ENCODE results near the gene SFXN4.
"Not testable (repeated sequence)": the region's sequence is repeated elsewhere in the genome, so short reads cannot be mapped to it uniquely, and the experiment has no call there.

Gene SFXN4

GRCh38 chr10:119137878-119138277 is 27.6 kb downstream of the SFXN4 start:
- H3K4me3 ChIP-seq (ENCODE audit: low read length); H3K27me3 ChIP-seq (ENCODE audit: control insufficient read depth, insufficient read depth, low read length); H3K9ac ChIP-seq (ENCODE audit: low read length); H3K9me3 ChIP-seq (ENCODE audit: control insufficient read depth, low read depth, low read length); H3K4me1 ChIP-seq (ENCODE audit: control insufficient read depth, low read depth, low read length); H3K27ac ChIP-seq (ENCODE audit: low read length): not testable (repeated sequence)
- H3K36me3 ChIP-seq (ENCODE audit: control insufficient read depth, low read depth, low read length), result peaks cover 21% of the 10 kb centered on the region

DNA sequence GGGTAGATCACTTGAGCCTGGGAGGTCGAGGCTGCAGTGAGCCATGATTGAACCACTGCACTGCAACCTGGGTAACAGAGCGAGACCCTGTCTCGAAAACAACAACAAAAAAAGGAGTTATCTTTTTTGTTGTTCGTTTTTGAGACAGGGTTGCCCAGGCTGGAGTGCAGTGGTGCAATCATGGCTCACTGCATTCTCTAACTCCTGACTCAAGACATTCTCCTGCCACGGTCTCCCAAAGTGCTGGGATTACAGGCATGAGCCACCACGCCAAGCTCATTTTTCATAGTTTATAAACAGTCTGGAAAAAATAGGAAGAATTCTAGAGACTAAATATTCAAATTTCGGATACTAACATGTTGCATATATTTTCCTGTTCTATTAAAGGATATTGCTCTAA is 29.4 kb downstream of the SFXN4 start:
- peaks cover 37% of the 10 kb centered on the region for H3K36me3 ChIP-seq (ENCODE audit: control insufficient read depth, low read depth, low read length)
- no peak overlapping the region for H3K27ac ChIP-seq (ENCODE audit: low read length)
- no peaks in the 10 kb centered on the region for H3K9me3 ChIP-seq (ENCODE audit: control insufficient read depth, low read depth, low read length)
- no peak overlapping the region for H3K4me3 ChIP-seq (ENCODE audit: low read length)
- H3K27me3 ChIP-seq (ENCODE audit: control insufficient read depth, insufficient read depth, low read length), result no peaks in the 10 kb centered on the region
- no peaks in the 10 kb centered on the region for H3K4me1 ChIP-seq (ENCODE audit: control insufficient read depth, low read depth, low read length)
- no peak overlapping the region for H3K9ac ChIP-seq (ENCODE audit: low read length)

DNA sequence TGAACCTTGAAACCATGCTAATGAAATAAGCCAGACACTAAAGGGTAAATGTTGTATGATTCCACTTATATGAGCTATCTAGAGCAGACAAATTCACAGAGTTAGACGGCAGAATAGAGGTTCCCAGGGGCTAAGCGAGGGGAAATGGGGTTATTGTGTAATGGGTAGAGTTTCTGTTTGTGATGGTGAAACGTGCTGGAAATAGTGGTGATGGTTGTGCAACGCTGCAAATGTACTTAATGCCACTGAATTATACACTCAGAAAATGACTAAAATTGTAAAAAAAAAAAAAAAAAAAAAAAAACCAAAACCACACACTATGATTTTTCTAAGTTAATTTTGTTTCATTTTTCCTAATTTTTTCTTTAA is 30.0 kb downstream of the SFXN4 start:
- Histone ChIP-seq H3K27me3 (ENCODE audit: control insufficient read depth, insufficient read depth, low read length) (no peaks in the 10 kb centered on the region), H3K27ac (ENCODE audit: low read length) (no peak overlapping the region), H3K4me3 (ENCODE audit: low read length) (no peak overlapping the region), H3K4me1 (ENCODE audit: control insufficient read depth, low read depth, low read length) (no peaks in the 10 kb centered on the region), H3K9me3 (ENCODE audit: control insufficient read depth, low read depth, low read length) (no peaks in the 10 kb centered on the region), H3K36me3 (ENCODE audit: control insufficient read depth, low read depth, low read length) (peaks cover 42% of the 10 kb centered on the region), H3K9ac (ENCODE audit: low read length) (no peak overlapping the region)

DNA sequence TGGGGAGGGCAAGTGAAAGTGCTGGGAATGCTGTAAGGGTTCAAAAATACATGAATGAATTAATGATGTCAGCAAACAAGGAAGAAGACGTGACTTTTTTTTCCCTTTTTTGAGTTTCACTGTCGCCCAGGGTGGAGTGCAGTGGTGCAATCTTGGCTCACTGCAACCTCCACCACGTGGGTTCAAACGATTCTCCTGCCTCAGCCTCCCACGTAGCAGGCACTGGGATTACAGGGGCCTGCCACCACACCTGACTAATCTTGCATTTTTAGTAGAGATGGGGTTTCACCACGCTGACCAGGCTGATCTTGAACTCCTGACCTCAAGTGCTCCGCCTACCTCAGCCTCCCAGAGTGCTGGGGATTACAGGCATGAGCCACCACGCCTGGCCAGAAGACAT is 31.6 kb downstream of the SFXN4 start:
- no peak overlapping the region for H3K9ac ChIP-seq (ENCODE audit: low read length)
- no peaks in the 10 kb centered on the region for H3K9me3 ChIP-seq (ENCODE audit: control insufficient read depth, low read depth, low read length)
- no peaks in the 10 kb centered on the region for H3K27me3 ChIP-seq (ENCODE audit: control insufficient read depth, insufficient read depth, low read length)
- no peak overlapping the region for H3K27ac ChIP-seq (ENCODE audit: low read length)
- H3K4me3 ChIP-seq (ENCODE audit: low read length), result no peak overlapping the region
- no peaks in the 10 kb centered on the region for H3K4me1 ChIP-seq (ENCODE audit: control insufficient read depth, low read depth, low read length)
- peaks cover 57% of the 10 kb centered on the region for H3K36me3 ChIP-seq (ENCODE audit: control insufficient read depth, low read depth, low read length)

DNA sequence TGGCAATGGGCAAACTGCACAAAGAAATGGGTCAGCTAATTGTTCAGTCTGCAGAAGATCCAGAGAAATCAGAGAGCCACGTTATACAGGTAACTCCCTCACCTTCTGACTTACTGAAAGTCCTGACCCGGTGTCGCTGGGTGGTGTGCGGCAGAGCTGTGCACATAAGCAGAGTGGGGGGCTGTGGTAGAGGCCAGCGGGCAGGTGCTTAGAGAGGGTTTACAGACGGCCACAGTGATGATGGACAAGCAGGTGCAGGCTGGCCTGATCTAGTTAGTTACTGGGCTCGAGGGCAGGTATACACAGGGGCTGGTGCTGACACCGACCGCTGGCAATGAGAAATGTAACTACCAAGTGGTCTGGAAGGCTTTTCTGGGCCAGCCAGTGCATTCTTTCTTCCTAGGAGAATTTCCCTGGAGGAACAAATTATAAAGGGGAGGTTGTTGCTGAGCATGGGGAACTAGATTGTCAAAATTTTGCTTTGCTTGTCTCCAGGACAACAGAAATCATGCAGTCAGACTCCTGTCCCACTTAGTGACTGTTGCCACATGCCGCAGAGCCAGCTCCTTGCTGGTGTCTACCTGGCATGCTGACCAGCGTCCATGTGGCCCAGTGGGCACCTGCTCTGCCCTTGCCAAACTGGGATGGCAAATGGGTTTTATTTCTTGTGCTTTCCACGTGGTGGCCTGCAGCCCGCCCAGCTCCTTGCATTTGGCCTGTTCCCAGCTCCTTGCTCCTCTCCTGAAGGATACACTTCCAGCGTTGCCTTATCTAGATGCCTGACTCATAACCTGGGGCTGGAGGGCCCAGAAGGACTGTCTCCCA is 32.8 kb downstream of the SFXN4 start:
- H3K4me3 ChIP-seq (ENCODE audit: low read length), result no peak overlapping the region
- no peaks in the 10 kb centered on the region for H3K4me1 ChIP-seq (ENCODE audit: control insufficient read depth, low read depth, low read length)
- peaks cover 59% of the 10 kb centered on the region for H3K36me3 ChIP-seq (ENCODE audit: control insufficient read depth, low read depth, low read length)
- no peaks in the 10 kb centered on the region for H3K27me3 ChIP-seq (ENCODE audit: control insufficient read depth, insufficient read depth, low read length)
- no peaks in the 10 kb centered on the region for H3K9me3 ChIP-seq (ENCODE audit: control insufficient read depth, low read depth, low read length)
- no peak overlapping the region for H3K9ac ChIP-seq (ENCODE audit: low read length)
- H3K27ac ChIP-seq (ENCODE audit: low read length), result no peak overlapping the region

DNA sequence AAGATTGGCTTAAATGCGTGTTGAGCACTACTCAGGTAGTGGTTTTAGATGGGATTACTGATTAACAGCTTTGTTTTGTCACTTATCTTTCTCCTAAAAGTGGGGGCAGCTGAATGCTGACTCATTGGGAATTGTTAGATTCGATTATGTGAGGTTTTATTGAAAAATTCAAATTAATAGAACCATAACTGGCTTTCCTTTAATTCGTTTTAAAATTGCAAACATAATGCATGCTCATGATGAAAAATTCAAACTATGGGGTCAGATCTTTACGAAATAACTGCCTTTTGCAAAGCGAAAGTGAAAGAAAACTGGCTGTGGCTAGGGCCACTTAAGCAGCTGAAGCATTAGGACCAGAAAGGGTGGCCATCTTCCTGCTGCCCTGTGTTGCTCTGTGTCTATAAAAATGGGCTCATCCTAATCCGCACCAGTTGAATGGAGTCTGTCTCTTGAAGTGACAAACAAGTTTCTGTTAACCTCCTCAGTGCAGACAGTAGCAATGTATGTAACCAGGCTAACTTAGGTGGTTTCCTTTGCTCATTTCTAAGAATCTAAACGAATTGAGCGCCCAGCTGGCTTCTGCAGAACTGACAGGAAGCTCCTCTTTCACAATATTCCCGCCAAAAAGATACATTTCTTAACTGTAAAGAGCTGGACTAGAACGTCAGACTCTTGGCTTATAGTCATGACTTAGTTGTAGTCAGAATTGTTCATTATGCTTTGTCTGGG is 33.8 kb downstream of the SFXN4 start:
- Histone ChIP-seq H3K27ac (ENCODE audit: low read length) (no peak overlapping the region), H3K4me3 (ENCODE audit: low read length) (no peak overlapping the region), H3K27me3 (ENCODE audit: control insufficient read depth, insufficient read depth, low read length) (no peaks in the 10 kb centered on the region), H3K4me1 (ENCODE audit: control insufficient read depth, low read depth, low read length) (no peaks in the 10 kb centered on the region), H3K9ac (ENCODE audit: low read length) (no peak overlapping the region), H3K9me3 (ENCODE audit: control insufficient read depth, low read depth, low read length) (no peaks in the 10 kb centered on the region), H3K36me3 (ENCODE audit: control insufficient read depth, low read depth, low read length) (peaks cover 59% of the 10 kb centered on the region)

GRCh38 chr10:119129721-119130120 is 35.8 kb downstream of the SFXN4 start:
- Histone ChIP-seq H3K36me3 (ENCODE audit: control insufficient read depth, low read depth, low read length) (peaks cover 62% of the 10 kb centered on the region), H3K9ac (ENCODE audit: low read length) (no peak overlapping the region), H3K4me3 (ENCODE audit: low read length) (no peak overlapping the region), H3K4me1 (ENCODE audit: control insufficient read depth, low read depth, low read length) (no peaks in the 10 kb centered on the region), H3K27ac (ENCODE audit: low read length) (no peak overlapping the region), H3K27me3 (ENCODE audit: control insufficient read depth, insufficient read depth, low read length) (no peaks in the 10 kb centered on the region), H3K9me3 (ENCODE audit: control insufficient read depth, low read depth, low read length) (no peaks in the 10 kb centered on the region)

GRCh38 chr10:119125942-119126341 is 39.6 kb downstream of the SFXN4 start:
- H3K9me3 ChIP-seq (ENCODE audit: control insufficient read depth, low read depth, low read length), result no peaks in the 10 kb centered on the region
- H3K27me3 ChIP-seq (ENCODE audit: control insufficient read depth, insufficient read depth, low read length), result no peaks in the 10 kb centered on the region
- no peaks in the 10 kb centered on the region for H3K4me1 ChIP-seq (ENCODE audit: control insufficient read depth, low read depth, low read length)
- H3K4me3 ChIP-seq (ENCODE audit: low read length), result no peak overlapping the region
- H3K27ac ChIP-seq (ENCODE audit: low read length), result no peak overlapping the region
- H3K9ac ChIP-seq (ENCODE audit: low read length), result no peak overlapping the region
- H3K36me3 ChIP-seq (ENCODE audit: control insufficient read depth, low read depth, low read length), result peaks cover 54% of the 10 kb centered on the region

GRCh38 chr10:119120875-119121274 is 44.6 kb downstream of the SFXN4 start:
- peaks cover 59% of the 10 kb centered on the region for H3K36me3 ChIP-seq (ENCODE audit: control insufficient read depth, low read depth, low read length)
- no peak overlapping the region for H3K9ac ChIP-seq (ENCODE audit: low read length)
- no peak overlapping the region for H3K4me3 ChIP-seq (ENCODE audit: low read length)
- no peaks in the 10 kb centered on the region for H3K27me3 ChIP-seq (ENCODE audit: control insufficient read depth, insufficient read depth, low read length)
- no peaks in the 10 kb centered on the region for H3K9me3 ChIP-seq (ENCODE audit: control insufficient read depth, low read depth, low read length)
- H3K27ac ChIP-seq (ENCODE audit: low read length), result no peak overlapping the region
- no peaks in the 10 kb centered on the region for H3K4me1 ChIP-seq (ENCODE audit: control insufficient read depth, low read depth, low read length)

GRCh38 chr10:119120413-119120867 is 45.1 kb downstream of the SFXN4 start:
- Histone ChIP-seq H3K36me3 (ENCODE audit: control insufficient read depth, low read depth, low read length) (peaks cover 57% of the 10 kb centered on the region), H3K9ac (ENCODE audit: low read length) (no peak overlapping the region), H3K4me1 (ENCODE audit: control insufficient read depth, low read depth, low read length) (no peaks in the 10 kb centered on the region), H3K9me3 (ENCODE audit: control insufficient read depth, low read depth, low read length) (no peaks in the 10 kb centered on the region), H3K4me3 (ENCODE audit: low read length) (no peak overlapping the region), H3K27ac (ENCODE audit: low read length) (no peak overlapping the region), H3K27me3 (ENCODE audit: control insufficient read depth, insufficient read depth, low read length) (no peaks in the 10 kb centered on the region)

- Histone ChIP-seq H3K36me3 (ENCODE audit: control insufficient read depth, low read depth, low read length) (peaks cover 60% of the 10 kb centered on the region), H3K4me1 (ENCODE audit: control insufficient read depth, low read depth, low read length) (no peaks in the 10 kb centered on the region), H3K27me3 (ENCODE audit: control insufficient read depth, insufficient read depth, low read length) (no peaks in the 10 kb centered on the region), H3K9ac (ENCODE audit: low read length) (no peak overlapping the region), H3K9me3 (ENCODE audit: control insufficient read depth, low read depth, low read length) (no peaks in the 10 kb centered on the region), H3K4me3 (ENCODE audit: low read length) (no peak overlapping the region), H3K27ac (ENCODE audit: low read length) (no peak overlapping the region)
Measured at GRCh38 chr10:119119400-119119799, 46.1 kb downstream of the SFXN4 start.

- no peaks in the 10 kb centered on the region for H3K9me3 ChIP-seq (ENCODE audit: control insufficient read depth, low read depth, low read length)
- H3K9ac ChIP-seq (ENCODE audit: low read length), result no peak overlapping the region
- H3K36me3 ChIP-seq (ENCODE audit: control insufficient read depth, low read depth, low read length), result peaks cover 64% of the 10 kb centered on the region
- no peak overlapping the region for H3K27ac ChIP-seq (ENCODE audit: low read length)
- H3K4me3 ChIP-seq (ENCODE audit: low read length), result no peak overlapping the region
- no peaks in the 10 kb centered on the region for H3K4me1 ChIP-seq (ENCODE audit: control insufficient read depth, low read depth, low read length)
- no peaks in the 10 kb centered on the region for H3K27me3 ChIP-seq (ENCODE audit: control insufficient read depth, insufficient read depth, low read length)
Measured at GRCh38 chr10:119118231-119118630, 47.3 kb downstream of the SFXN4 start.

Measured in iPS-18a (cell line).